ENCODE data around the gene RTP3. TPM values are rescaled to one million over a fixed set of nuclear protein-coding genes. Genes with fewer than 3 reads are reported as not detected.

RTP3 gene
- total RNA-seq, 2 donors from 2014 or later, result not detected

DNA sequence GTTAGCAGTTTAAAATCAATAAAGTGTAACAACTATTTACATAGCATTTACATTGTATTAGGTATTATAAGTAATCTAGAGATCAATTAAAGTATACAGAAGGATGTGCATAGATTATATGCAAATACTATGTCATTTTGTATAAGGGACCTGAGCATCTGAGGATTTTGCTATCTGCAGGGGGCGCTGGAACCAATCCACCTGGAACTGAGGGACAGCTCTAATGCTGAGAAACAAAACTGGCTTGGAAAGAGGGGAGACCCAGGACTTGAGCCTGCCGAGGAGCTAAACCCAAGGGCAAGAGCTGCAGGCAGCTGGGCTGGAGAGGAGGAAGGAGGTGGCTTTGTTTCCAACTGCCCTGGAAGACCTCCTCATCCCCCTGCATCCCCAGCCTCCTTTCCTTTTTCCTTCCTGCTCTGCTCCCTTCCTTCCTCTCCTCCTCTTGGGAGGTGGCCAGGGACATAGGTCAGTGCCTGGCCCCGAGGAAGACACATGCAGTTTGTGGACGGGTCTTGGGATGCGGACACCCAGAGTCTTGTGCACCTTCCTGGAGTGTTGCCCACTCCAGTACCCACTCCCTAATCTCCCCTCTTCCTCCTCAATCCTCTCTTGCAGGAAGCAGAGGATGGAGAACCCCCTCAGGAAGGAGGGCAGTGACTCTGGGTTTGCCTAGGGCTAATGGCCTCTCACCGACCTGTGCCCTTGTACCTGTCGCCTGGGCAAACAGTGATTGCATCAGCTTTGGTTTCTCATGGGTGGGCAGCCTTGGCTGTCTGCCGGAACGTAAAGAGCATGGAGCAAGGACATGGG lies 825 bp upstream of the RTP3 start:
- ATAC-seq (no peak), DNase-seq (no peak)
- WGBS, 2 donors, result 65 to 67% methylated on average over 9 of the region's 9 CpGs
- H3K4me3 ChIP-seq, result no peak overlapping the region
- no peak overlapping the region for H3K27ac ChIP-seq
- intact Hi-C loops (cut with DNase I), result loop anchor here (10.0 kb wide), 1 partner anchor 58 kb away; no protein-coding TSS in a partner anchor
- TF ChIP-seq POLR2A (IDR thresholded peaks at IDR 0.05), result no peak
- TF ChIP-seq, protein P1, sequence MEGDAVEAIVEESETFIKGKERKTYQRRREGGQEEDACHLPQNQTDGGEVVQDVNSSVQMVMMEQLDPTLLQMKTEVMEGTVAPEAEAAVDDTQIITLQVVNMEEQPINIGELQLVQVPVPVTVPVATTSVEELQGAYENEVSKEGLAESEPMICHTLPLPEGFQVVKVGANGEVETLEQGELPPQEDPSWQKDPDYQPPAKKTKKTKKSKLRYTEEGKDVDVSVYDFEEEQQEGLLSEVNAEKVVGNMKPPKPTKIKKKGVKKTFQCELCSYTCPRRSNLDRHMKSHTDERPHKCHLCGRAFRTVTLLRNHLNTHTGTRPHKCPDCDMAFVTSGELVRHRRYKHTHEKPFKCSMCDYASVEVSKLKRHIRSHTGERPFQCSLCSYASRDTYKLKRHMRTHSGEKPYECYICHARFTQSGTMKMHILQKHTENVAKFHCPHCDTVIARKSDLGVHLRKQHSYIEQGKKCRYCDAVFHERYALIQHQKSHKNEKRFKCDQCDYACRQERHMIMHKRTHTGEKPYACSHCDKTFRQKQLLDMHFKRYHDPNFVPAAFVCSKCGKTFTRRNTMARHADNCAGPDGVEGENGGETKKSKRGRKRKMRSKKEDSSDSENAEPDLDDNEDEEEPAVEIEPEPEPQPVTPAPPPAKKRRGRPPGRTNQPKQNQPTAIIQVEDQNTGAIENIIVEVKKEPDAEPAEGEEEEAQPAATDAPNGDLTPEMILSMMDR (IDR thresholded peaks at IDR 0.05), result peak in 2 of 7 experiments; percentile 9 to 16
- no peaks in the 10 kb centered on the region for H3K9me3 ChIP-seq
- H3K4me1 ChIP-seq, result no peaks in the 10 kb centered on the region
- H3K36me3 ChIP-seq (replicated peaks in 1 of 2; ENCODE audit: insufficient read depth in 1 of 2, low read depth in 2 of 2), result no peaks in the 10 kb centered on the region
- no peaks in the 10 kb centered on the region for H3K27me3 ChIP-seq

DNA sequence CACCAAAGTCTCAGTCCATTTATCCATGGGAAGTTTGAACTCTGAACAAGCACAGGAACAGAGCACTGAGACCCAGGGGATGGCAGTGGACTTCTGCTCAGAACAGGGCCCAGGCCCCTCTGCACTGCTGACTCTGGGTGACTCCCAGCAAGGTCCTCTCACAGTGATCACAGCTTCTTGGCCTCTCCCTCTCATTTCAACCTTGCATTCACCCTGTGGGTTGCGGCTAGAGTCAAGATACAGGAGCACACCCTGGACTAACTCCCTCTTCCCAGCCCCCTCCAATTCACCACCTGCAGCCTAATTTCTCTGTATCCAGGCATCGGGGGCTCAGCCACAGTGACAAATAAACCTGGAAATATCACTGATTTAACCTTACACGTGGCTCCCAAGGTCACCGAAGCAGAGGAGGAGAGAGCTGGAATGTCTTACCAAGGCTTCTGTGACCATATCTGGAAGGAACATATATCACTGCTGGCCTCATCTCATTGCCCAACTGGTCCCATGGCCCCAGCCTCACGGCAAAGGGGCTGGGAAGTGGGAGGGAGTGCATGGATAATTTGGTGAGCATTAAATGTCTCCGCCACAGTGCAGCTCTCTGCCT lies 1.2 kb downstream of the RTP3 start:
- Histone ChIP-seq H3K27ac (no peak overlapping the region), H3K4me1 (no peaks in the 10 kb centered on the region), H3K36me3 (replicated peaks in 1 of 2; ENCODE audit: insufficient read depth in 1 of 2, low read depth in 2 of 2) (no peaks in the 10 kb centered on the region), H3K4me3 (no peak overlapping the region), H3K9me3 (no peaks in the 10 kb centered on the region), H3K27me3 (no peaks in the 10 kb centered on the region)
- no peak for ATAC-seq
- WGBS, 2 donors, result 72 to 76% methylated on average over 5 to 6 of the region's 6 CpGs
- TF ChIP-seq, protein P1 (IDR thresholded peaks at IDR 0.05), result no peak
- TF ChIP-seq POLR2A (IDR thresholded peaks at IDR 0.05), result no peak
- intact Hi-C loops (cut with DNase I), result loop anchor here (10.0 kb wide), 1 partner anchor 56 kb away; no protein-coding TSS in a partner anchor
- DNase-seq, result no peak

GRCh38 chr3:46500656-46501635 lies 3.2 kb downstream of the RTP3 start:
- TF ChIP-seq, protein P1 (IDR thresholded peaks at IDR 0.05), result no peak
- TF ChIP-seq POLR2A (IDR thresholded peaks at IDR 0.05), result no peak
- Histone ChIP-seq H3K36me3 (replicated peaks in 1 of 2; ENCODE audit: insufficient read depth in 1 of 2, low read depth in 2 of 2) (no peaks in the 10 kb centered on the region), H3K4me3 (no peak overlapping the region), H3K27ac (no peak overlapping the region), H3K9me3 (no peaks in the 10 kb centered on the region), H3K27me3 (no peaks in the 10 kb centered on the region), H3K4me1 (no peaks in the 10 kb centered on the region)
- DNase-seq (no peak), ATAC-seq (no peak)
- WGBS, 2 donors, result 68 to 78% methylated on average over 5 of the region's 5 CpGs
- intact Hi-C loops (cut with DNase I), result no loop called here

- TF ChIP-seq, protein P1 (IDR thresholded peaks at IDR 0.05), result no peak
- TF ChIP-seq POLR2A (IDR thresholded peaks at IDR 0.05), result no peak
- DNase-seq (no peak), ATAC-seq (no peak)
- 73 to 76% methylated on average over 4 of the region's 4 CpGs for WGBS, 2 donors
- Histone ChIP-seq H3K27ac (no peak overlapping the region), H3K27me3 (no peaks in the 10 kb centered on the region), H3K4me3 (no peak overlapping the region), H3K4me1 (no peaks in the 10 kb centered on the region), H3K9me3 (no peaks in the 10 kb centered on the region), H3K36me3 (replicated peaks in 1 of 2; ENCODE audit: insufficient read depth in 1 of 2, low read depth in 2 of 2) (no peaks in the 10 kb centered on the region)
- intact Hi-C loops (cut with DNase I), result no loop called here
These were observed 3.9 kb downstream of the RTP3 start for GRCh38 chr3:46501702-46502101.

All from body of pancreas (tissue), 4 donors.